Smooth muscle cell (in vitro differentiated cells): ENCODE results near the gene RPS19. TPM values are rescaled to one million over a fixed set of nuclear protein-coding genes. Genes with fewer than 3 reads are reported as not detected.

Source experiments
- DNase-seq: peaks from one replicate; lab custom pipeline; 2025; ENCODE audit not compliant: unreplicated experiment; lab: John Stamatoyannopoulos, UW
- H2AFZ ChIP-seq: fragments of 200-600 bp; sonication (generic); 2 replicates; pipeline ENCODE4 v1.6.0; 2016; ENCODE audit warnings: antibody characterized with exemption, low read depth, mild to moderate bottlenecking
- H3F3A ChIP-seq: fragments of 200-600 bp; sonication (generic); 2 replicates; pipeline ENCODE4 v1.6.0; 2017; ENCODE audit warnings: antibody characterized with exemption, low read depth
- H3K27ac ChIP-seq: fragments of 200-600 bp; sonication (generic); 2 replicates; pipeline ENCODE4 v1.5.1; 2016; ENCODE audit warnings: low read depth, mild to moderate bottlenecking
- H3K27me3 ChIP-seq: fragments of 200-600 bp; sonication (generic); 2 replicates; pipeline ENCODE4 v1.6.1; 2016; ENCODE audit warnings: low read depth, mild to moderate bottlenecking
- H3K36me3 ChIP-seq: fragments of 200-600 bp; sonication (generic); 2 replicates; pipeline ENCODE4 v1.5.1; 2016; ENCODE audit warnings: low read depth
- H3K4me1 ChIP-seq: fragments of 200-600 bp; sonication (generic); 2 replicates; pipeline ENCODE4 v1.5.1; 2016; ENCODE audit warnings: low read depth
- H3K4me2 ChIP-seq: fragments of 200-600 bp; sonication (generic); 2 replicates; pipeline ENCODE4 v1.6.0; 2016; ENCODE audit warnings: mild to moderate bottlenecking
- H3K4me3 ChIP-seq: fragments of 200-600 bp; sonication (generic); 2 replicates; pipeline ENCODE4 v1.5.1; 2016; ENCODE audit warnings: mild to moderate bottlenecking
- H3K79me2 ChIP-seq: fragments of 200-600 bp; sonication (generic); 2 replicates; pipeline ENCODE4 v1.6.0; 2016; ENCODE audit warnings: low read depth, mild to moderate bottlenecking
- H3K9ac ChIP-seq: fragments of 200-600 bp; sonication (generic); 2 replicates; pipeline ENCODE4 v1.6.0; 2016; ENCODE audit warnings: low read depth
- H3K9me3 ChIP-seq: fragments of 200-600 bp; sonication (generic); replicated peaks from 2 replicates; pipeline ENCODE4 v1.5.1; 2016; ENCODE audit warnings: low read depth
- H4K20me1 ChIP-seq: fragments of 200-600 bp; sonication (generic); 2 replicates; pipeline ENCODE4 v1.6.0; 2016; ENCODE audit warnings: low read depth
- WGBS: methylation state at CpG from one replicate; pipeline ENCODE4 v1.1.7; 2016; ENCODE audit warnings: low lambda C conversion rate; 5-methylcytosine and 5-hydroxymethylcytosine counted together
- polyA plus RNA-seq: library from polyadenylated mRNA; unstranded; fragments of >200 nt; fragmentation: Nextera tagmentation; extraction: Ambion mirVana; gene quantifications from 2 replicates; pipeline ENCODE4 v1.2.1, GENCODE V29; 2016
- total RNA-seq: library from RNA; depleted of rRNA; stranded (reverse); fragments of >200 nt; gene quantifications from 2 replicates; pipeline ENCODE4 v1.2.3, GENCODE V29; 2014
- TF ChIP-seq, protein P1 (sequence below): fragments of 200-600 bp; sonication (generic); IDR thresholded peaks from 2 replicates; pipeline ENCODE4 v1.5.1; 2017; ENCODE audit warnings: borderline replicate concordance, mild to moderate bottlenecking, antibody characterized with exemption; ENCODE audit not compliant: insufficient read depth, poor library complexity, severe bottlenecking

The RPS19 gene
- total and polyA plus RNA-seq, 2 experiments from 2014 or later: 1,345 to 2,105 TPM

DNA sequence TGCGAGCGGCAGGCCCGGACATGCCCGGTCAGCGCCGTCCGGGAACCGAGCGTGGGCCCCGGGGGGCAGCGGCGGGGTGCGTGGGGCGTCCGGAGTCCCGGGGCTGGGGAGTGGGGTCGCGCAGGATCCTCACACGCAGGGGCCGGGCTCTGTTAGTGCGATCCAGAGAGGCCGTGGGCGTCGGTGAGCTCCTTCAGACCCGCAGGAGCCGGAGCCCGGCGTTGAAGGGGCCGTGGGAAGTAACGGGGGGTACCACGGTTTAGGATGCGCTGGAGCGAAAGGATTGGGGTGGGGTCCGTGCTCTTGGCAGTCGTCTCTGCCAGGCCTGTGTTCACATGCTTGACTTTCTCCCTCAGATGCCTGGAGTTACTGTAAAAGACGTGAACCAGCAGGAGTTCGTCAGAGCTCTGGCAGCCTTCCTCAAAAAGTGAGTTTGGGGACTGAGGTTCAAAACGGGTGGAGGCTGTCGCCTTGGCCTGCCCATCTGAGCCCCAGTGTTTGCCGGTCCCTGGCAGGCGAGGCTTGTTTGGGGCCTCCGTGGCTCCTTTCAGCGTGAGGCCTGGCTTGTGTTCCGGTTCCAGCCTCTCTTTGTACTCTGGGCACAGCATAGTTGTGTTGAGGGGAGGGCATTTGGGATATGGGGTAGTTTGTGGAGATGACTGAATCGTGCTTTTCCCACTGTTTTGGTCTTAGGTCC lies 512 bp downstream of the RPS19 start:
- Histone ChIP-seq H3K4me1 (peaks cover 21% of the 10 kb centered on the region), H3K36me3 (peaks cover 5% of the 10 kb centered on the region), H3K79me2 (peaks cover 55% of the 10 kb centered on the region), H3K4me2 (peak overlapping the region; percentile 88), H3F3A (peaks cover 5% of the 10 kb centered on the region), H3K9ac (peak overlapping the region; percentile 99), H3K27me3 (no peaks in the 10 kb centered on the region), H3K9me3 (no peaks in the 10 kb centered on the region), H3K4me3 (peak overlapping the region; percentile 69), H2AFZ (no peak overlapping the region), H3K27ac (peak overlapping the region; percentile 91), H4K20me1 (peaks cover 52% of the 10 kb centered on the region)
- DNase-seq: no peak
- TF ChIP-seq, protein P1, sequence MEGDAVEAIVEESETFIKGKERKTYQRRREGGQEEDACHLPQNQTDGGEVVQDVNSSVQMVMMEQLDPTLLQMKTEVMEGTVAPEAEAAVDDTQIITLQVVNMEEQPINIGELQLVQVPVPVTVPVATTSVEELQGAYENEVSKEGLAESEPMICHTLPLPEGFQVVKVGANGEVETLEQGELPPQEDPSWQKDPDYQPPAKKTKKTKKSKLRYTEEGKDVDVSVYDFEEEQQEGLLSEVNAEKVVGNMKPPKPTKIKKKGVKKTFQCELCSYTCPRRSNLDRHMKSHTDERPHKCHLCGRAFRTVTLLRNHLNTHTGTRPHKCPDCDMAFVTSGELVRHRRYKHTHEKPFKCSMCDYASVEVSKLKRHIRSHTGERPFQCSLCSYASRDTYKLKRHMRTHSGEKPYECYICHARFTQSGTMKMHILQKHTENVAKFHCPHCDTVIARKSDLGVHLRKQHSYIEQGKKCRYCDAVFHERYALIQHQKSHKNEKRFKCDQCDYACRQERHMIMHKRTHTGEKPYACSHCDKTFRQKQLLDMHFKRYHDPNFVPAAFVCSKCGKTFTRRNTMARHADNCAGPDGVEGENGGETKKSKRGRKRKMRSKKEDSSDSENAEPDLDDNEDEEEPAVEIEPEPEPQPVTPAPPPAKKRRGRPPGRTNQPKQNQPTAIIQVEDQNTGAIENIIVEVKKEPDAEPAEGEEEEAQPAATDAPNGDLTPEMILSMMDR: no peak
- 1% methylated on average over 32 of the region's 45 CpGs for WGBS

DNA sequence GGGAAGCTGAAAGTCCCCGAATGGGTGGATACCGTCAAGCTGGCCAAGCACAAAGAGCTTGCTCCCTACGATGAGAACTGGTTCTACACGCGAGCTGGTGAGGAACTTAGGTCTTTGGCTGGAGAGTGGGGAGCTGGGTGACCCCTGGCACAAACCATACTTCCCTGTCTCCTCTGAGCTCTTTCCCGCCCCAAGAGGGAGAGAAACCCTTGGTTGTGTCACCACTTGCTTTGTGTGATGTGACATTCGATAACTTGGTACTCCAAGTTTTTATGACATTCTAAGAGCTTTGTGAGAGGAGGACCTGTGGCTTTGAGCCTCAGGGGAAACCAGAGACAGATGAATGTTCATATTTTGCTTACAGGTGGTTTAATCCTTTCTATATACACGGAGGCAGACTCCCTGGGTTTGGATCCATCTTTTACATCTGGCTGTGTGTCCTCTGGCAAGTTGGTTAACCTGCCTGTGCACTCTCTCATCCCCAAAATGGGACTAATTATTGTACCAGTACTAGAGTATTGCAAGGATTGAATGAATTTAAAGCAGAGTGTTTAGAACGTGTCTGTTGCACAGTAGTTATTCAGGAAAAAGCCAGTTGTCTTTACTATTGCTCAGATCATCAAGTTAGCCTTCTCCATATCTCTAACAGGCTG lies 1.2 kb downstream of the RPS19 start:
- H4K20me1 ChIP-seq: peaks cover 59% of the 10 kb centered on the region
- H3K9ac ChIP-seq: peak overlapping the region; percentile 99
- WGBS: 55% methylated on average over 9 of the region's 9 CpGs
- peaks cover 60% of the 10 kb centered on the region for H3K79me2 ChIP-seq
- H3K36me3 ChIP-seq: peaks cover 5% of the 10 kb centered on the region
- H2AFZ ChIP-seq: no peak overlapping the region
- peaks cover 21% of the 10 kb centered on the region for H3K4me1 ChIP-seq
- H3F3A ChIP-seq: peaks cover 8% of the 10 kb centered on the region
- DNase-seq: no peak
- peak overlapping the region; percentile 69 for H3K4me3 ChIP-seq
- TF ChIP-seq, protein P1: no peak
- H3K4me2 ChIP-seq: peak overlapping the region; percentile 88
- no peaks in the 10 kb centered on the region for H3K9me3 ChIP-seq
- H3K27me3 ChIP-seq: no peaks in the 10 kb centered on the region
- peak overlapping the region; percentile 91 for H3K27ac ChIP-seq

DNA sequence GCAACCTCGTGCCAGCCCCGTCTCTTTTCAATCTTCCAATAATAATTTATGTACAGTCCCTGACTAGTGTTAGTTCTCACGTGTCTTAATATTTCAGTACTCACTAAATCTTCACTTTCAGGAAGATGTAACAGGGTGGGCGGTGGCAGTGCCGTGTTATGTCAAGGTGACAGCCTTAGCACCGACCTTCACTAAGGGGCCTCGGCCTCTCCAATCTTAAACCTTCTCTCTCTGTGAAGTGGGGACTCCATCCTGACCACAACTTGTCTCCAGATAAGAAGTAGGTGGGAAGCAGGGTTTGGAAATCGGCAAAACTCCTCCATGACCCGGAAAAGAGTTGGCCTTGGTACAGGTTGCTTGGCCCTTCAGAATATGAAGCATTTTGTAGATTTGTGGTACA lies 1.8 kb downstream of the RPS19 start:
- no peak for DNase-seq
- TF ChIP-seq, protein P1: no peak
- Histone ChIP-seq H3K9ac (peak overlapping the region; percentile 99), H3K4me3 (peak overlapping the region; percentile 69), H3K36me3 (peaks cover 5% of the 10 kb centered on the region), H3K27ac (peak overlapping the region; percentile 91), H3F3A (peaks cover 10% of the 10 kb centered on the region), H3K4me1 (peaks cover 21% of the 10 kb centered on the region), H3K79me2 (peaks cover 66% of the 10 kb centered on the region), H2AFZ (no peak overlapping the region), H3K9me3 (no peaks in the 10 kb centered on the region), H3K4me2 (peak overlapping the region; percentile 88), H3K27me3 (no peaks in the 10 kb centered on the region), H4K20me1 (peaks cover 65% of the 10 kb centered on the region)
- whole genome bisulfite sequencing: 89% methylated on average over 9 of the region's 9 CpGs
